Endothelial cell of umbilical vein (primary cell): ENCODE measurements around the gene SMIM12. TPM values are rescaled to one million over a fixed set of nuclear protein-coding genes. Genes with fewer than 3 reads are reported as not detected.

ENCODE experiments used
- BruUV-seq: library from RNA; stranded (reverse); fragments of 400-500 nt; replicated peaks from 2 replicates; lab custom pipeline; 2021; lab: Mats Ljungman, UMichigan
- CTCF ChIA-PET: fragments of 300-600, 350-600 bp; sonication (Branson Sonifier 250); formaldehyde crosslinking; loops from one replicate; lab custom pipeline; 2021; ENCODE audit warnings: antibody characterized with exemption, inconsistent platforms; lab: Charles Lee
- POLR2A ChIA-PET: fragments of 300-600, 350-600 bp; sonication (Branson Sonifier 250); formaldehyde crosslinking; loops from one replicate; lab custom pipeline; 2021; ENCODE audit warnings: antibody characterized with exemption, inconsistent platforms; lab: Charles Lee
- DNase-seq: peaks from one replicate; pipeline ENCODE4 v3.0.0-alpha.2; 2011; ENCODE audit warnings: low read depth, low spot score
- FAIRE-seq: peaks from 2 replicates; lab custom pipeline; 2011; peaks lifted over from hg19 to GRCh38; lab: Jason Lieb, UNC
- H2AFZ ChIP-seq: 2 replicates; pipeline ENCODE4 v1.6.0; 2012; ENCODE audit warnings: low read depth, low read length, control low read depth, inconsistent platforms
- H3K27ac ChIP-seq: 2 replicates; pipeline ENCODE4 v1.5.1; 2011; ENCODE audit warnings: low read depth, mild to moderate bottlenecking, control low read depth, low read length, moderate library complexity; ENCODE audit not compliant: insufficient read depth
- H3K27me3 ChIP-seq, 2 experiments: 2 replicates each; pipeline versions ENCODE4 v1.6.0 to v1.6.1; 2011; ENCODE audit warnings: low read length in 2 of 2, mixed read lengths in 1 of 2; ENCODE audit not compliant: control insufficient read depth in 2 of 2, insufficient read depth in 2 of 2
- H3K36me3 ChIP-seq, 2 experiments: 2 replicates in 1 of 2; 3 replicates in 1 of 2; pipeline ENCODE4 v1.5.1; 2011; ENCODE audit warnings: low read length in 2 of 2, mild to moderate bottlenecking in 1 of 2, moderate library complexity in 1 of 2; ENCODE audit not compliant: control insufficient read depth in 2 of 2, insufficient read depth in 2 of 2; ENCODE audit errors: extremely low read depth in 1 of 2
- H3K4me1 ChIP-seq: 3 replicates; pipeline ENCODE4 v1.5.1; 2011; ENCODE audit warnings: mild to moderate bottlenecking, low read length; ENCODE audit not compliant: control insufficient read depth, insufficient read depth; ENCODE audit errors: extremely low read depth
- H3K4me2 ChIP-seq: 2 replicates; pipeline ENCODE4 v1.6.1; 2011; ENCODE audit warnings: low read length, control low read depth, mixed read lengths; ENCODE audit not compliant: insufficient read depth
- H3K4me3 ChIP-seq, 3 experiments: fragments of 200-600 bp in 1 of 3; sonication (generic), shearing (Covaris generic) in 1 of 3; replicated peaks in 1 of 3; 2 replicates each; pipeline ENCODE4 v1.5.1; 2011 to 2016; ENCODE audit warnings: control low read depth in 3 of 3, low read length in 3 of 3, mild to moderate bottlenecking in 2 of 3, inconsistent platforms in 1 of 3, low read depth in 1 of 3, moderate library complexity in 1 of 3; ENCODE audit not compliant: insufficient read depth in 1 of 3
- H3K79me2 ChIP-seq: 2 replicates; pipeline ENCODE4 v1.6.0; 2012; ENCODE audit warnings: low read length, inconsistent platforms; ENCODE audit not compliant: control insufficient read depth, insufficient read depth
- H3K9ac ChIP-seq: replicated peaks from 2 replicates; pipeline ENCODE3; 2011; ENCODE audit warnings: low read length, control low read depth; ENCODE audit not compliant: insufficient read depth; ENCODE audit errors: extremely low read depth
- H3K9me1 ChIP-seq: replicated peaks from 3 replicates; pipeline ENCODE4 v1.6.0; 2011; ENCODE audit warnings: mild to moderate bottlenecking, low read length; ENCODE audit not compliant: control insufficient read depth, insufficient read depth; ENCODE audit errors: extremely low read depth
- H3K9me3 ChIP-seq: replicated peaks from 2 replicates; pipeline ENCODE4 v1.5.1; 2012; ENCODE audit warnings: low read length, inconsistent platforms; ENCODE audit not compliant: control insufficient read depth, insufficient read depth
- H4K20me1 ChIP-seq: replicated peaks from 2 replicates; pipeline ENCODE3; 2011; ENCODE audit warnings: mild to moderate bottlenecking, low read length; ENCODE audit not compliant: control insufficient read depth, insufficient read depth; ENCODE audit errors: extremely low read depth
- EZH2 ChIP-seq: IDR thresholded peaks from 2 replicates; pipeline ENCODE4 v1.6.1; 2012; ENCODE audit warnings: borderline replicate concordance, low read depth, mild to moderate bottlenecking, moderate library complexity, low read length, inconsistent platforms; ENCODE audit not compliant: severe bottlenecking
- FOS ChIP-seq: IDR thresholded peaks from 2 replicates; pipeline ENCODE4 v1.6.1; 2011; ENCODE audit warnings: mild to moderate bottlenecking, low read length, moderate library complexity, borderline replicate concordance; ENCODE audit not compliant: insufficient read depth
- GATA2 ChIP-seq: IDR thresholded peaks from 2 replicates; pipeline ENCODE4 v1.7.0; 2011; ENCODE audit warnings: low read depth, mild to moderate bottlenecking, moderate library complexity, mixed read lengths, low read length; ENCODE audit not compliant: insufficient read length, insufficient read depth
- JUN ChIP-seq: IDR thresholded peaks from 2 replicates; pipeline ENCODE4 v1.6.1; 2011; ENCODE audit warnings: borderline replicate concordance, low read depth; ENCODE audit not compliant: insufficient read length, insufficient read depth
- MYC ChIP-seq: IDR thresholded peaks from one replicate; pipeline ENCODE4 v1.6.1; 2011; ENCODE audit warnings: mild to moderate bottlenecking, low read depth, low read length
- POLR2A ChIP-seq: IDR thresholded peaks from 2 replicates; pipeline ENCODE4 v1.6.1; 2012; ENCODE audit warnings: low read depth, mild to moderate bottlenecking, control low read depth, low read length
- POLR2AphosphoS5 ChIP-seq: IDR thresholded peaks from 2 replicates; pipeline ENCODE4 v1.6.1; 2012; ENCODE audit warnings: low read depth, mild to moderate bottlenecking, control low read depth, low read length, moderate library complexity; ENCODE audit not compliant: insufficient read depth
- dilution Hi-C: fragments of 300-500 bp; cut with MboI; formaldehyde crosslinking; loops from one replicate; pipeline ENCODE4 v1.15.0; 2019; ENCODE audit warnings: low sequenced_read_pairs; ENCODE audit not compliant: extremely low pct_ligation_motif_present
- intact Hi-C: fragments of 100-400 bp; cut with micrococcal nuclease; formaldehyde crosslinking; loops from one replicate; pipeline ENCODE4 v1.10.0; 2022
- polyA plus RNA-seq, 4 experiments: library from polyadenylated mRNA; depleted of rRNA in 3 of 4; stranded (reverse) in 3 of 4; unstranded in 1 of 4; fragments of >200 nt; gene quantifications; 2 replicates each; pipeline versions ENCODE4 v1.2.1 to v1.2.3, GENCODE V29; 2011 to 2012; ENCODE audit warnings: missing spikeins in 1 of 4
- total RNA-seq: library from RNA; stranded (reverse); gene quantifications from 2 replicates; pipeline ENCODE4 v1.2.3, GENCODE V29; 2021
- TF ChIP-seq, protein P1 (sequence below), 2 donors: IDR thresholded peaks; 1 replicate in 1 of 2; 2 replicates in 1 of 2; pipeline ENCODE4 v1.5.1; 2011; ENCODE audit warnings: low read length in 2 of 2, mild to moderate bottlenecking in 2 of 2, moderate library complexity in 2 of 2, control low read depth in 1 of 2, inconsistent platforms in 1 of 2, low read depth in 1 of 2; ENCODE audit not compliant: insufficient read depth in 1 of 2; ENCODE audit errors: extremely low read depth in 1 of 2
- TF ChIP-seq, protein P2 (sequence below): IDR thresholded peaks from 2 replicates; pipeline ENCODE4 v1.6.1; 2011; ENCODE audit not compliant: insufficient read depth, insufficient read length

SMIM12 gene
- total and polyA plus RNA-seq, 2 donors (not counting 3 experiments of a cell fraction or from before 2014, with no cell fraction given): 66.2 to 85.9 TPM

DNA sequence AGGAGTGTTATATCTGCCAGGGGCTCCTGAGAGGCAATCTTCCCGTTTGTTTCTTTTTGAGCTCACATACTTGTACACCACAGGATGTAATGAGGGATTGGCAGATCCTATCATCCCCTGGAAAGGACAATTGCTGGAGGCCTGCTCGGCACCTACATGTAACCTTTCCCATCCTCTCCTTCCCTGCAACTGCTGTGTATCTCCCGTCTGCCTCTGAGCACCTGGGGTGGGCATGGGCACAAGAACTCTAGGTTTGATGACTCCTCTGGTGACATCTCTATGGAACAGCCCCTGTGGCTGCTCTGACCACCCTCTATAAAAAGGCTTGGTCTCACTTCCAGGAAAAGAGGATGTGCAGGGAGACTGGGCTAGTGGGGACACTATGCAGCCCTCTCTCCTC lies 25.0 kb upstream of the SMIM12 start:
- dilution Hi-C loops: no loop called here
- intact Hi-C loops: no loop called here

DNA sequence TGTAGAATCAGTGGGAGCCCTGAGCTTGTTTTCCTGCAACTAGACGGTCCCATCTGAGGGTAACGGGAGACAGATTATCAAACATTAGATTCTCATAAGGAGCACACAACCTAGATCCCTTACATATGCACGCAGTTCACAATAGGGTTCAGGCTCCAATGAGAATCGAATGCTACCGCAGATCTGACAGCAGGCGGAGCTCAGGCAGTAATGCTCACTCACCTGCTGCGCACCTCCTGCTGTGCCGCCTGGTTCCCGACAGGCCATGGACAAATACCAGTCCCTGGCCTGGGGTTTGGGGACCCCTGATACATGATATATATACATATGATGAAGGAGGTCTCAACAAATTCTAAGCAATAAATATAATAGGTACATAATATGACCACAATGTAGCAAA lies 19.7 kb upstream of the SMIM12 start:
- no peaks in the 10 kb centered on the region for H3K4me1 ChIP-seq
- H3K9ac ChIP-seq: no peak overlapping the region
- no peaks in the 10 kb centered on the region for H3K9me3 ChIP-seq
- H3K36me3 ChIP-seq: no peaks in the 10 kb centered on the region
- H4K20me1 ChIP-seq: no peaks in the 10 kb centered on the region
- no peak overlapping the region for H3K4me3 ChIP-seq
- H3K27ac ChIP-seq: no peak overlapping the region
- H3K4me2 ChIP-seq: no peak overlapping the region
- DNase-seq (no peak), FAIRE-seq (no peak)
- CTCF ChIA-PET: interaction anchor here (1.3 kb wide), 1 partner anchor 93 kb away, joined by 5 read pairs; no protein-coding TSS in a partner anchor
- no peak for TF ChIP-seq POLR2A
- TF ChIP-seq, protein P1, sequence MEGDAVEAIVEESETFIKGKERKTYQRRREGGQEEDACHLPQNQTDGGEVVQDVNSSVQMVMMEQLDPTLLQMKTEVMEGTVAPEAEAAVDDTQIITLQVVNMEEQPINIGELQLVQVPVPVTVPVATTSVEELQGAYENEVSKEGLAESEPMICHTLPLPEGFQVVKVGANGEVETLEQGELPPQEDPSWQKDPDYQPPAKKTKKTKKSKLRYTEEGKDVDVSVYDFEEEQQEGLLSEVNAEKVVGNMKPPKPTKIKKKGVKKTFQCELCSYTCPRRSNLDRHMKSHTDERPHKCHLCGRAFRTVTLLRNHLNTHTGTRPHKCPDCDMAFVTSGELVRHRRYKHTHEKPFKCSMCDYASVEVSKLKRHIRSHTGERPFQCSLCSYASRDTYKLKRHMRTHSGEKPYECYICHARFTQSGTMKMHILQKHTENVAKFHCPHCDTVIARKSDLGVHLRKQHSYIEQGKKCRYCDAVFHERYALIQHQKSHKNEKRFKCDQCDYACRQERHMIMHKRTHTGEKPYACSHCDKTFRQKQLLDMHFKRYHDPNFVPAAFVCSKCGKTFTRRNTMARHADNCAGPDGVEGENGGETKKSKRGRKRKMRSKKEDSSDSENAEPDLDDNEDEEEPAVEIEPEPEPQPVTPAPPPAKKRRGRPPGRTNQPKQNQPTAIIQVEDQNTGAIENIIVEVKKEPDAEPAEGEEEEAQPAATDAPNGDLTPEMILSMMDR (IDR thresholded peaks at IDR 0.05; ENCODE audit: extremely low read depth in 1 of 2, insufficient read depth in 1 of 2, low read depth in 1 of 2, low read length in 2 of 2): no peak
- no peak for TF ChIP-seq JUN
- TF ChIP-seq POLR2AphosphoS5: no peak
- TF ChIP-seq, protein P2, sequence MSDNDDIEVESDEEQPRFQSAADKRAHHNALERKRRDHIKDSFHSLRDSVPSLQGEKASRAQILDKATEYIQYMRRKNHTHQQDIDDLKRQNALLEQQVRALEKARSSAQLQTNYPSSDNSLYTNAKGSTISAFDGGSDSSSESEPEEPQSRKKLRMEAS: no peak
- no peak for TF ChIP-seq GATA2
- TF ChIP-seq EZH2: no peak
- TF ChIP-seq FOS: no peak
- POLR2A ChIA-PET: no interaction called here
- H3K9me1 ChIP-seq: no peaks in the 10 kb centered on the region
- dilution Hi-C loops (no loop called here), intact Hi-C loops (no loop called here)
- no peak overlapping the region for H2AFZ ChIP-seq
- no TSS peak for BruUV-seq
- peaks cover 13 to 18% of the 10 kb centered on the region in 2 experiments for H3K27me3 ChIP-seq
- no peaks in the 10 kb centered on the region for H3K79me2 ChIP-seq

More for the DNA sequence above, 25.0 kb upstream of the SMIM12 start:
- H3K4me1 ChIP-seq: peaks cover 3% of the 10 kb centered on the region
- H3K27ac ChIP-seq: no peak overlapping the region
- DNase-seq: no peak
- no TSS peak for BruUV-seq
- TF ChIP-seq, protein P1 (IDR thresholded peaks at IDR 0.05; ENCODE audit: extremely low read depth in 1 of 2, insufficient read depth in 1 of 2, low read depth in 1 of 2, low read length in 2 of 2): no peak
- TF ChIP-seq JUN: no peak
- TF ChIP-seq EZH2: no peak
- no peak for TF ChIP-seq POLR2AphosphoS5
- no peak for TF ChIP-seq MYC
- no peaks in the 10 kb centered on the region for H4K20me1 ChIP-seq
- no peak overlapping the region for H2AFZ ChIP-seq
- no peak for FAIRE-seq
- ChIA-PET POLR2A (no interaction called here), CTCF (interaction anchor here (4.2 kb wide), 1 partner anchor 18 kb away, joined by 20 read pairs; no protein-coding TSS in a partner anchor)
- no peak overlapping the region for H3K9ac ChIP-seq
- H3K27me3 ChIP-seq: peaks cover 24 to 28% of the 10 kb centered on the region in 2 experiments
- H3K79me2 ChIP-seq: no peaks in the 10 kb centered on the region
- no peak overlapping the region for H3K4me2 ChIP-seq
- no peak overlapping the region for H3K4me3 ChIP-seq
- H3K9me3 ChIP-seq: no peaks in the 10 kb centered on the region
- no peaks in the 10 kb centered on the region for H3K9me1 ChIP-seq
- H3K36me3 ChIP-seq: no peaks in the 10 kb centered on the region
